HG02970 (cell line): ENCODE data around the gene SCN3B.
"Not testable (repeated sequence)": the region's sequence is repeated elsewhere in the genome, so short reads cannot be mapped to it uniquely, and the experiment has no call there.

Experiments
- ATAC-seq: cut with Tn5 transposase; IDR thresholded peaks from one replicate; pipeline ENCODE4 v1.9.1; 2021; ENCODE audit warnings: mild to moderate bottlenecking, moderate library complexity, moderate number of reproducible peaks; ENCODE audit not compliant: unreplicated experiment, low FRiP score

SCN3B gene

GRCh38 chr11:123659965-123660364 is 5.5 kb upstream of the SCN3B start:
- ATAC-seq, result not testable (repeated sequence)

- ATAC-seq, result no peak
Measured at GRCh38 chr11:123659311-123659710, 4.9 kb upstream of the SCN3B start.

GRCh38 chr11:123653827-123654565 is 428 bp downstream of the SCN3B start:
- ATAC-seq, result no peak

- no peak for ATAC-seq
Measured at GRCh38 chr11:123653483-123653826, 969 bp downstream of the SCN3B start.

- ATAC-seq, result no peak
Measured at GRCh38 chr11:123652599-123652998, 1.8 kb downstream of the SCN3B start.

- no peak for ATAC-seq
Measured at GRCh38 chr11:123650901-123651300, 3.5 kb downstream of the SCN3B start.

- no peak for ATAC-seq
Measured at GRCh38 chr11:123645286-123645975, 9.0 kb downstream of the SCN3B start.

GRCh38 chr11:123642435-123642834 is 12.0 kb downstream of the SCN3B start:
- ATAC-seq, result no peak

GRCh38 chr11:123641495-123641840 is 13.0 kb downstream of the SCN3B start:
- no peak for ATAC-seq

- peak; percentile 79 for ATAC-seq
Measured at GRCh38 chr11:123640677-123641494, 13.5 kb downstream of the SCN3B start.

- ATAC-seq, result no peak
Measured at GRCh38 chr11:123640029-123640428, 14.4 kb downstream of the SCN3B start.

- ATAC-seq, result no peak
Measured at GRCh38 chr11:123630126-123630608, 24.3 kb downstream of the SCN3B start.

GRCh38 chr11:123628936-123629683 is 25.3 kb downstream of the SCN3B start:
- no peak for ATAC-seq

- no peak for ATAC-seq
Measured at GRCh38 chr11:123624974-123625373, 29.4 kb downstream of the SCN3B start.

- no peak for ATAC-seq
Measured at GRCh38 chr11:123622576-123622975, 31.8 kb downstream of the SCN3B start.

- ATAC-seq, result no peak
Measured at GRCh38 chr11:123616505-123617198, 37.8 kb downstream of the SCN3B start.

GRCh38 chr11:123611698-123612097 is 42.7 kb downstream of the SCN3B start:
- ATAC-seq, result no peak

GRCh38 chr11:123608945-123609344 is 45.5 kb downstream of the SCN3B start:
- ATAC-seq, result no peak

- no peak for ATAC-seq
Measured at GRCh38 chr11:123608371-123608770, 46.1 kb downstream of the SCN3B start.

- ATAC-seq, result no peak
Measured at GRCh38 chr11:123607781-123608180, 46.6 kb downstream of the SCN3B start.
